ENCODE results near the gene NMB.
"Not testable (repeated sequence)": the region's sequence is repeated elsewhere in the genome, so short reads cannot be mapped to it uniquely, and the experiment has no call there.

The NMB gene

DNA sequence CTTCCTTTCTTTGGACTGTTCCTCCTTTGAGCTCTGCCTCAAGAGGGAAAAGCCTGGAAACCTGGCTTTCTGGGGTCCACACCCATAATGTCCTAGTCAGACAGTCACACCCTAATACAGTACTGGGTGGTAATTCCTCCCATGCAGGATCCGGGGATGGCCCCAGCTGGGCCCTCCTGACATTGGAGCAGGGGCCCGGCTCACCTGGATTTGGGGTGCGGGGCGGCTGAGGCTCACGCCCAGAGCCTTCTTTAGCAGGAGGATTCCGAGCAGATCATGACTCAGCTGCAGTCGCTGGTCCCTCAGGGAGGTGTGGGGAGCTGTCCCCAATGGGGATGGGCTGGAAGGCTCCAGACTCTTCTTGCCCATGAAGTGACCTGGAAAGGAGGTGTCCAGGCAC lies 1.0 kb downstream of the NMB start:
- DNase-seq (ENCODE audit: low read depth in 3 of 3, low spot score in 1 of 3): no peak

DNA sequence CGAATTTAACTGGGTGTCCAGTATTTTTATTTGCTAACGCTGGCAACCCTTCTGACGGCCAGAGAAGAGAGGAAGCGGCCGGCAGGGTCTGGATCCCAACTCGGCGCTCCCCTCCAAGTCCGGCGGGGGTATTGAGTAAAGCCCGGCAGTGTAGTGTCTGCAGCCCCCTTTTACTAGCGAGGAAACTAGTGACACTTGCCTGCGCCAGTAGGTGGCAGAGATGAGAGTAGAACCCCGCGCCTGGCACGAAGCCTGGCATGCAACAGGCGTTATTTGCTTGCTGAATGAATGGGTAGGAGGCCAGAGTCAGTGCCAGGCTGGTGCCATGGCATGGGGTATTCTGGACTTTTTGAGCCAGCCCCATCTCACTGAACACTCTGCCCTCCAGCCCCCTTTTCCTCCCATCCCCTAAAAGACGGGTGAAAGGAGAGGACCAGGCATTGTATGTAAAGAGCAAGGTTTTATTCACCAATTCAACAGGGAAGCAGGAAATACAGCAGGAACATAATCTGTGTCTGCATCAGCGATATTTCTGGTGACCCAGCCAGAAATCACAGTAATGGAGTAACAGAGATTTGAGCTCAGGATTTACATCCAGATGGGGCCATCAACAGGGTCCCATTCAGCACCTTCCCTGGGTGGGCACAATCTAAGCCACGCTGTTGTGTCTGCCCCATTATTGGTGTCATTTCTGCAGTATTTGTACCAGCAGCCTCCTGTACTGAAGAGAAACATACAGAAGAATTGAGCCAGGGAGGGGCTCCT lies 3.1 kb downstream of the NMB start:
- peak; percentile 44 to 61 (median 59) for DNase-seq (ENCODE audit: low read depth in 3 of 3, low spot score in 1 of 3)

DNA sequence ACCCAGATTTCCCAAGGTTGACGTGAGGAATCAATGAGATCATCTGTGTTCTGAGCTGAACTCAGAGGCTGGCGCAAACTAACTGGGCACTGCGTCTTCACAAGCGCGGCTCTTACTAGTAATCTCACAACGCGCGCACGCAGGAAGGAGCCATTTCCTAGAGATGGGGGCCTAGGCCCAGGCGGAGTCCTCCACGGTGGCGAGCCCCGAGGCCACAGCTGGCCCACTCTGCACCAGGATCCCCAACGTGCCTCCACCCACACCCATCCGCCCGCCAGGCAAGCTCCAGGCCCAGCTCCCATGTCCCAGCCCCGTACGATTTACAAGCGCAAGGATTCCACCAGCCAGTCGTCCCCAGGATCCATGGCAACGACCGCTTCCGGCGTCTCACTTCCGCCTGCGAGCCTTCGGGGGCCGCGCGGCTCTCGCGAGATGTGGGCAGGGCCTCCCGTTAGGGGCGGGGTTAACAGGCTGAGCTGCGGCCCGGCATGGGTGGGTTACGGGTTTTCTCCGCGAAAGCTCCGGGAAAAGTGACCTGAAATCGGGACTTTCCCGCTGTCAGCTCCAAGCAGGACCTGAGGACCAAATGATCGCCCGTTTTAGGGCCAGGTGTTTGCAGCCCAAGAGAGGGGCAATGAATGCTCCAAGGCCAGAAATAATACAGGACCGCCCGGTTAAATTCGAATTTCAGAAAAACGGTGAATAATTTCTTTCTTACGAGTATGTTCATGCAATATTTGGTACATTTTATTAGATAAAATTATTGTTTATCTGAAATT lies 3.9 kb downstream of the NMB start, which contains the start of gene WDR73:
Gene WDR73 (minus strand): TSS at position 374 of the 779 bp plus-strand sequence. CDS start 9 bp downstream, at position 365.
- peak; percentile 88 to 97 (median 94) for DNase-seq (ENCODE audit: low read depth in 3 of 3, low spot score in 1 of 3)

DNA sequence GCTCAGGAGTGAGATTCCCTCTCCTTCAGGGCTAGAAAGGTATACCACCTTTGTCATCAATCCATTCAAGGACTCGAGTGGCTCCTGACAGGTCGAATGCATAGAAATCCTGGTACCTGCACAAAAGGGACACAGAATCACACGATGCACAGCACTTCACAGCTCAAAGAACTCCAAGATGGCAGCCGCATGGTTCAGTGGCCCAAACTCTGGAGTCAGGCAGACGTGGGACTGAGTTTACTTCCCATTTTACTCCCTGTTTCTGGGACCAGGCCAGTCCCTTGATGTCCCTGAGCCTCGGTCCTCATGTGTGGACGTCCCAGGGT lies 4.5 kb downstream of the NMB start:
- no peak for DNase-seq (ENCODE audit: low read depth in 3 of 3, low spot score in 1 of 3)

DNA sequence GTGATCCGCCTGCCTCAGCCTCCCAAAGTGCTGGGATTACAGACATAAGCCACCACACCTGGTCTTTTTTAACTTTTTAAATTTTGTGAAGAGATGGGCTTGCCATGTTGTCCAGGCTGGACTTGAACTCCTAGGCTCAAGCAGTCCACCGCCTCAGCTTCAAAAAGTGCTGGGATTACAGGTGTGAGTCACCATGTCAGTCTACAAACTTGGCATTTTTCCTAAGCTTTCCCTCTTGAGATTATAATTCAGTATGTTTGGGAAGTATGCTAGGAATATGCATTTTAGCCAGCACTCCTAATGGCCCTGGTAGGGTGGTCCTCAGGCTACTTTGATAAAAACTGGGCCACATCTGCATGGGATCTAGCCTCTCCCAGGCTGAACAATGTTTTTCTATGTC lies 8.3 kb downstream of the NMB start:
- no peak for DNase-seq (ENCODE audit: low read depth in 3 of 3, low spot score in 1 of 3)

DNA sequence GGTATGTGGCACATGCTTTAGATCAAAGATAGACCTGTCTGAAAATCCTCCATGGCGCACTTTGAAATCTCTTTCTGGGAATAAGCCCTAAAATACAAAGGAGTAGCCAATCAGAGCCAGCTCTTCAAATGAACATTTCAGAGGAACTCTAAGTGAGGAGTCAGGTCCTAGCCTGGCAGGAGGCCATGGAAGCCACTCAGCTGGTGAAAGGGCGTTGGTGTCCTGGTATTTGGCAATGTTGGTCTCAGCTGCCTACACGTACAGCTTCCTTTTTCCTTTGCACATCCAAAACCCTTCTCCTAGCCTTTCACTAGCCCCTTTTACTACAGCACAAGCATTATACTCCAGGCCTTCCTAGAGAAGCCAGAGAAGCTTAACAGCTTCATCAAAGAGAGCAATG lies 9.5 kb downstream of the NMB start:
- DNase-seq (ENCODE audit: low read depth in 3 of 3, low spot score in 1 of 3): no peak

DNA sequence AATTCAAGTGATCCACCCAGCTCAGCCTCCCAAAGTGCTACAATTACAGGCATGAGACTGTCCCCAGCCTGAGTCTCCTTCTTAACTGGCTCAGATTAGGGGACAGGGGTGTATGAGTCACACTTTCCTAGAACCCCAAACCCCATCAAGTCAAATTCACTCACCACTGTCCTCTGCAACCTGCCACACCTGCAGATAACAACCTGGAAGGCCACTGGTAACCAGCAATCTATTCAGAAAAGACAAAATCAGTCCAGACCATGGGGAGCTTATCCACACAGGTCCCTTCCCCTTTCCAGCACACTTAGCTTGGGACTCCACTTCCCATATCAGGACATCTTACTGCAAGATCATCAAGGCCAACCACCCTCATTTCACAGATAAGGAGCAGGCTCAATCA lies 10.3 kb downstream of the NMB start:
- DNase-seq (ENCODE audit: low read depth in 3 of 3, low spot score in 1 of 3): no peak

DNA sequence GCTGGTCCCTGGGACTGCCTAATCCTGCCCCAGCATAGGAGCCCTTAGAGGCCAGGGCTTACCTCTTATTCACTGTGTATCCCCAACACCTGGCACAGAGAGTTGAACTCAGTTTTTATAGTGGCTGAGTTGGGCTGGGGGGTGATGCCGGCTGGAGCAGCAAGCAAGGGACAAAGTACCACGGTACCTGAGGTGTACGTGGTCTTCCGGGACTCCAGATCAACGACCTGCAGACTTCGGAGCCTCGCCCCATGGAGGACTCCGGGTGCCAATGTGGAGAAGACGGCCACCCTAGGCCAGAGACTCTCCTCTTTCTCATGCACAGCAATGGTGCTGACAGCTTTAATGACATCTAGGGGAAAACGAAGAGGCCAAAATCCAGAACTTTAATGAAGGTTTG lies 12.0 kb downstream of the NMB start:
- no peak for DNase-seq (ENCODE audit: low read depth in 3 of 3, low spot score in 1 of 3)

DNA sequence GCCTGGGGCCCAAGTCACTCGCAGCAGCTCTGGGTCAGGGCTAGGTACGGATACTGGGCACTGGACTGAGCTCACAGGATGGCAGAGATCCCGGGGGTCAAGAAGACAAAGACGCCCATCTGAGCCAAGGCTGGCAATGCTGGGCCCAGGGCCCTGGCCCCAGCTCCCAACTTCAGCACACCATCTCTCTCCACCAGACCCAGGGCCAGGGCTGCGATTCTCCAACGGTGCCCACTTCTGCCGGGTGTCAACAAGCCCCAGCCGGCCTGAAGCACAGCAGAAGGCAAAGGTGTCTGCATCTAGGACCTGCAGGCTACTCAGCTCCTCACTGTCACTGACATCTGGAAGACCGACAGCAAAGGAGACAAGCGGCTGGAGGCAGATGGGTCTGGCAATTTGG lies 12.5 kb downstream of the NMB start:
- DNase-seq (ENCODE audit: low read depth in 3 of 3, low spot score in 1 of 3): no peak

DNA sequence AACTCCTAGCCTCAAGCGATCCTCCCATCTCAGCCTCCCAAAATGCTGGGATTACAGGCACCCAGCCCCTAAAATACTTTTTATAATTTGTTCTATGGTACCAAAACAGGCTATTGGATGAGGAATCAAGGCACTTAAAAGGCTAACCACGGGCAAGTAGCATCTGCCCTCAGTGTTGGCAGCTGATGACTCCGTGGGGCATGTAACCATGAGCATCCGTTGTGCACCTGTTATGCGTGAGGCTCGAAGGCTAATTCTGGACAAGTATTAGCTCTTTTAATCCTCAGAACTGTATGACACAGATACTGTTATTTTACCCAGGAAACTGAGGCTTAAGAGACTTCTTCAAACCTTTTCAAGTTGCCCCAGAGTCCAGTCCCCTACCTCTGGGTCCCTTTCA lies 14.2 kb downstream of the NMB start:
- no peak for DNase-seq (ENCODE audit: low read depth in 3 of 3, low spot score in 1 of 3)

DNA sequence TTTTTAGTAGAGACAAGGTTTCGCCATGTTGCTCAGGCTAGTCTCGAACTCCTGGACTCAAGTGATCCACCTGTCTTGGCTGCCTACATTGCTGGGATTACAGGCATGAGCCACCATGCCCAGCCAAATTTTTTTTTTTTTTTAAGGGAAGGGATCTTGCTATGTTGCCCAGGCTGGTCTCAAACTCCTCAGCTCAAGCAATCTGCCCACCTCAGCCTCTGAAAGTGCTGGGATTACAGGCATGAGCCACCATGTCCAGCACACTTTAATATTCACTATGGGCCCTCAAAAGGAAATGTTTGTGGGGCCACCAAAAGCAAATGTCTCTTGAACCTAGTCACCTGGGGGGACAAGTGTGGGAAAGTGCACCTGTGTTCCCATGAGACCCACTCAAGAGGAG lies 15.4 kb downstream of the NMB start:
- not testable (repeated sequence) for DNase-seq (ENCODE audit: low read depth in 3 of 3, low spot score in 1 of 3)

DNA sequence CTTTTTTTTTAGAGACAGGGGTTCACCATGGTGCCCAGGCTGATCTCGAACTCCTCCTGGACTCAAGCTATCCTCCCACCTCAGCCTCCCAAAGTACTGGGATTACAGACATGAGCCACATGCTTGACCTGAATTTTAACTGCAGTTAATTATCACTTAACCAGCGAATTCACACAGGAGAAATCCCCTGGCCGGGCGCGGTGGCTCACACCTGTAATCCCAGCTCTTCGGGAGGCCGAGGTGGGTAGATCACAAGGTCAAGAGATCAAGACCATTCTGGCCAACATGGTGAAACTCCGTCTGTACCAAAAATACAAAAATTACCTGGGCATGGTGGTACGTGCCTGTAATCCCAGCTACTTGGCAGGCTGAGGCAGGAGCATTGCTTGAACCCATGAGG lies 16.1 kb downstream of the NMB start:
- DNase-seq (ENCODE audit: low read depth in 3 of 3, low spot score in 1 of 3): not testable (repeated sequence)

DNA sequence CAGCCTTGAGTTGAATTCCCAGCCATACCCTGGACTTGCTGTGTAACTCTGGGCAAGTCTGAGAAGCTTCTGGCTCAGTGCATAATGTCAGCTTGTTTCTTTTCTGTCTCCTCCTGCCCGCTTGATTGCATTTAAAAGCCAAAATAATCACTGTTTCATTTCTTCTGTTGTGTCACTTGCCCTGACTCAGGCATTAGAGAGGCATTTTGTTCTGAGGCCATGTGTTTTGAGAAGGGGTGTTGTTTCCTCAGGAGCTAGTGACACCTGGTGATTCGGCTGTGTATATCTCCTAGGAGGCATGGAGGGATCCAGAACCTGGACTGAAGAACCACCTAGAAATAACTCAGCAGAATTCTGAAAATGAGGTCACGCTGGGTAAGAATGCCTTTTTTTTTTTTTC lies 19.9 kb downstream of the NMB start:
- no peak for DNase-seq (ENCODE audit: low read depth in 3 of 3, low spot score in 1 of 3)

DNA sequence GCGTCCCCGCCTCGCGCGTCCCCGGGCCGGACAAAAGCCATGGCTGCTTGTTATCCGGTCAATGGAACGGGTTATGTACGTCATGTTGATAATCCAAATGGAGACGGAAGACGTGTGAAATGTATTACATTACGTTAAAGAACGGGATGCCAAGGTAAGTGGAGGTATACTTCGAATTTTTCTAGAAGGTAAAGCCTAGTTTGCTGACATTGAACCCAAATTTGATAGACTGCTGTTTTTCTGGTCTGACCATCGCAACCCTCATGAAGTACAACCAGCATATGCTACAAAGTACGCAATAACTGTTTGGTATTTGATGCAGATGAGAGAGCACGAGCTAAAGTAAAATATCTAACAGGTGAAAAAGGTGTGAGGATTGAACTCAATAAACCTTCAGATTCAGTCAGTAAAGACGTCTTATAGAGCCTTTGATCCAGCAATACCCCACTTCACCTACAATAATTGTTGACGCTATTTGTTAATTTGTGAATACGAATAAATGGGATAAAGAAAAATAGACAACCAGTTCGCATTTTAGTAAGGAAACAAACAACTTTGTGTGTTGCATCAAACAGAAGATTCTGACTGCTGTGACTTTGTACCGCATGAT lies 23.7 kb downstream of the NMB start:
- DNase-seq (ENCODE audit: low read depth in 3 of 3, low spot score in 1 of 3): no peak

DNA sequence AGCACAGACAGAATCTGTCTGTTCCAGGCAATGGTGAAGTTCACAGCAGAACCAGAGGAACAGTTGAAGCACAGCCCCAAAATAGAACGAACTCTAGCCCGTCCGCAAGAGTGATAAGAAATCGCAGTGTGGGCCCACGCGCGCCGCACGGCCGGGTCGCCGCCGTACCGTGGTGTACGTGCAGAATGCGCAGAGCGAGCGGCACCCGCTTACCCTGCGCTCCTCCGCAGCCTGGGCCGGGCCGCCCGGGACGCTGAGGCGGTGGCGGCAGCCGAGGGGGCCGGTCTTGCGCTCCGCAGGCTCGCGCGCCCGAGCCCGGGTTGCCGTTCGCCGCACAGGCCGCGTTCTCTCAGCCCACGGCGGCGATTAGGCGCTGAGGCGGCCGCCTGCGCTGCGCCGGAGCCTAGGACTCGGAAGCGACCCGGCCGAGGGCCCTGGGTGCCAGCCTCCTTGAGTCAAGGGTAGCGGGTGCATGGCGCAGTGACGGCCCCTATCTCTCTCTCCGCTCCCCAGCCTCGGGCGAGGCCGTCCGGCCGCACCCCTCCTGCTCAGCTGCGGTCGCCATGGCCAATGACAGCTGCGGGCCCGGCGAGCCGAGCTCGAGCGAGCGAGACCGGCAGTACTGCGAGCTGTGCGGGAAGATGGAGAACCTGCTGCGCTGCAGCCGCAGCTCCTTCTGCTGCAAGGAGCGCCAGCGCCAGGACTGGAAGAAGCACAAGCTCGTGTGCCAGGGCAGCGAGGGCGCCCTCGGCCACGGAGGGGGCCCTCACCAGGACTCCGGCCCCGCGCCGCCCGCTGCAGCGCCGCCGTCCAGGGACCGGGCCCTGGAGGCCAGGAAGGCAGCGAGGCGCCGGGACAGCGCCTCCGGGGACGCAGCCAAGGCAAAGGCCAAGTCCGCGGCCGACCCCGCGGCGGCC lies 24.4 kb downstream of the NMB start:
- peak; percentile 8 to 45 (median 31) for DNase-seq (ENCODE audit: low read depth in 3 of 3, low spot score in 1 of 3)

DNA sequence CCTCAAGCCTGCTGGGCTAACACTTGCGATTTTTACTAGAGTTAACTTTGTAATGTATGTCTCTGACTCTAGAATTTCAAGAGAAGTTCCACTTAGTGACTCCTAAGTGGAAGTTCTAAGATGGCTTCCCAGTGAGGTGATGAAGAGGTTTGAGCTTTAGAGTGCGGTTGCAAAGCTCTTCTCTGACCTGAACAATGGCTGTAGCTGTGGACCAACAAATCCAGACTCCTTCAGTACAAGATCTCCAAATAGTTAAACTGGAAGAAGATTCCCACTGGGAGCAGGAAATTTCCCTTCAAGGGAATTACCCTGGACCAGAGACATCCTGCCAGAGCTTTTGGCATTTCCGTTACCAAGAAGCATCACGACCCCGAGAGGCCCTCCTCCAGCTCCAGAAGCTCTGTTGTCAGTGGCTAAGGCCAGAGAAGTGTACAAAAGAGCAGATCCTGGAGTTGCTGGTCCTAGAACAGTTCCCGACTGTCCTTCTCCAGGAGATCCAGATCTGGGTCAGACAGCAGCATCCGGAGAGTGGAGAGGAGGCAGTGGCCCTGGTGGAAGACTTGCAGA lies 26.2 kb downstream of the NMB start:
- DNase-seq (ENCODE audit: low read depth in 3 of 3, low spot score in 1 of 3): no peak

DNA sequence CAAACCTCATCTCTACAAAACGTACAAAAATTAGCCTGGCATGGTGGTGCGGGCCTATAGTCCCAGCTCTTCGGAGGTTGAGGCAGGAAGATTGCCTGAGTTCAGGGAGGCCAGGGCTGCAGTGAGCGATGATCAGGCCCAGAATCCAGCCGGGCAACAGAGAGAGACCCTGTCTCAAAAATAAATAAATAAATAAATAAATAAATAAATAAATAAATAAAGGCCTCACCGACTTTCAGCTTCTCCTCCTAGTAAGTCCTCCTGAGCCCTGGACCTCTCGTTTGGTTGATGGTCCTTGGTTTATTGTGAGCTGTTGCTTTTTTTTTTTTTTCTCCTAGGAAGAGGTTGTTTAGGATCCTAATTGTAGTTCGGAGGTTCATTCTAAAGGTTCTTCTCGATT lies 29.0 kb downstream of the NMB start:
- no peak for DNase-seq (ENCODE audit: low read depth in 3 of 3, low spot score in 1 of 3)

DNA sequence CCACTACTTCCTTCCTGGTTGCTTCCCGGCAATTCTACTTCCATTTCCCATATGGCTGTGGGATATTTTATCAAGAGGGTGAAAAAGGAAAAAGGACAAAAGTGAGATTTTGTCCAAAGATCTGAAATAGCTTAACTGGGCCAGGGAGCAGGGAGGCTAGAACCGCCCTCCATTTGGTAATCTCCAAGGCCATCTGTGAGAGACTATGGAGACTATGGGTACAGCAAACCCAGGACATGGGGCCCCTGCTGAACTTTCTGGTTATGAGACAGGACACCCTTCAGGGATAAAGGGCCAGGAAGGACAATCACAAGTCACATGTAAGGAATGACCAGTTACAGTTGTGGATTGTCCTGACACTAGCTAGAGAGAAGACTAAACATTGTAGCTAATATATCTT lies 32.9 kb downstream of the NMB start:
- no peak for DNase-seq (ENCODE audit: low read depth in 3 of 3, low spot score in 1 of 3)

DNA sequence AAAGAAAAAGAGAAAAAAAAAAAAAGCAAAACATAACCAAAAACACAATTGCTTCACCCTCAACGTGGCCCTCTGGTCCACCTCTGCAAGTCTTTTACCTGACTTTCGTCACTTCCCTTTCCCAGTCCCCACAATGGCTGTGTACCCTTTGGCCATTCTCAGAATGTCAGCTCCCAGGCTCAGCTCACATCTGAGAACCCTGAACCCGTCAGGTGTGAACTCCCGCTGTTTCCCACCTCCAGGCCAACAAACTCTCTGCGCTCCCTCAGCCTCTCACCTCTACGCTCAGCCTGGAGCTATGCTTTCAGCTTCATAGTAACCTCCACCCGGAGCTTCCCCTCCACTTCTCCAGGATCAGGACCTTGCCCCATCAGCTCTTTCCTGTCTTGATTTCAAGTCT lies 33.6 kb downstream of the NMB start:
- no peak for DNase-seq (ENCODE audit: low read depth in 3 of 3, low spot score in 1 of 3)

DNA sequence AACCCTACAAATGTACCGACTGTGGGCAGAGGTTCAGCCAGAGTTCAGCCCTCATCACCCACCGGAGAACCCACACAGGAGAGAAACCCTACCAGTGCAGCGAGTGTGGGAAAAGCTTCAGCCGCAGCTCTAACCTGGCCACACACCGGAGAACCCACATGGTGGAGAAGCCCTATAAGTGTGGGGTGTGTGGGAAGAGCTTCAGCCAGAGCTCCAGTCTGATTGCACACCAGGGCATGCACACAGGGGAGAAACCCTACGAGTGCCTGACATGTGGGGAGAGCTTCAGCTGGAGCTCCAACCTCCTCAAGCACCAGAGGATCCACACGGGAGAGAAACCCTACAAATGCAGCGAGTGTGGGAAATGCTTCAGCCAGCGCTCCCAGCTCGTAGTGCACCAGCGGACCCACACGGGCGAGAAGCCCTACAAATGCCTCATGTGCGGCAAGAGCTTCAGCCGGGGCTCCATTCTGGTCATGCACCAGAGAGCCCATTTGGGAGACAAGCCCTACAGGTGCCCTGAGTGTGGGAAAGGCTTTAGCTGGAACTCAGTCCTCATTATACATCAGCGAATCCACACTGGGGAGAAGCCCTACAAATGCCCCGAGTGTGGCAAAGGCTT lies 36.5 kb downstream of the NMB start:
- no peak for DNase-seq (ENCODE audit: low read depth in 3 of 3, low spot score in 1 of 3)
